ENCODE results near the gene ZNF627.

GRCh38 chr19:11596156-11596555 is 1.1 kb upstream of the ZNF627 start:
- TF ChIP-seq, protein P1, sequence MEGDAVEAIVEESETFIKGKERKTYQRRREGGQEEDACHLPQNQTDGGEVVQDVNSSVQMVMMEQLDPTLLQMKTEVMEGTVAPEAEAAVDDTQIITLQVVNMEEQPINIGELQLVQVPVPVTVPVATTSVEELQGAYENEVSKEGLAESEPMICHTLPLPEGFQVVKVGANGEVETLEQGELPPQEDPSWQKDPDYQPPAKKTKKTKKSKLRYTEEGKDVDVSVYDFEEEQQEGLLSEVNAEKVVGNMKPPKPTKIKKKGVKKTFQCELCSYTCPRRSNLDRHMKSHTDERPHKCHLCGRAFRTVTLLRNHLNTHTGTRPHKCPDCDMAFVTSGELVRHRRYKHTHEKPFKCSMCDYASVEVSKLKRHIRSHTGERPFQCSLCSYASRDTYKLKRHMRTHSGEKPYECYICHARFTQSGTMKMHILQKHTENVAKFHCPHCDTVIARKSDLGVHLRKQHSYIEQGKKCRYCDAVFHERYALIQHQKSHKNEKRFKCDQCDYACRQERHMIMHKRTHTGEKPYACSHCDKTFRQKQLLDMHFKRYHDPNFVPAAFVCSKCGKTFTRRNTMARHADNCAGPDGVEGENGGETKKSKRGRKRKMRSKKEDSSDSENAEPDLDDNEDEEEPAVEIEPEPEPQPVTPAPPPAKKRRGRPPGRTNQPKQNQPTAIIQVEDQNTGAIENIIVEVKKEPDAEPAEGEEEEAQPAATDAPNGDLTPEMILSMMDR (IDR thresholded peaks at IDR 0.05): no peak
- no peak for TF ChIP-seq POLR2AphosphoS5 (IDR thresholded peaks at IDR 0.05; ENCODE audit: insufficient read depth in 1 of 2, low read depth in 1 of 2)
